ENCODE data around the gene WDR36.

The WDR36 gene

DNA sequence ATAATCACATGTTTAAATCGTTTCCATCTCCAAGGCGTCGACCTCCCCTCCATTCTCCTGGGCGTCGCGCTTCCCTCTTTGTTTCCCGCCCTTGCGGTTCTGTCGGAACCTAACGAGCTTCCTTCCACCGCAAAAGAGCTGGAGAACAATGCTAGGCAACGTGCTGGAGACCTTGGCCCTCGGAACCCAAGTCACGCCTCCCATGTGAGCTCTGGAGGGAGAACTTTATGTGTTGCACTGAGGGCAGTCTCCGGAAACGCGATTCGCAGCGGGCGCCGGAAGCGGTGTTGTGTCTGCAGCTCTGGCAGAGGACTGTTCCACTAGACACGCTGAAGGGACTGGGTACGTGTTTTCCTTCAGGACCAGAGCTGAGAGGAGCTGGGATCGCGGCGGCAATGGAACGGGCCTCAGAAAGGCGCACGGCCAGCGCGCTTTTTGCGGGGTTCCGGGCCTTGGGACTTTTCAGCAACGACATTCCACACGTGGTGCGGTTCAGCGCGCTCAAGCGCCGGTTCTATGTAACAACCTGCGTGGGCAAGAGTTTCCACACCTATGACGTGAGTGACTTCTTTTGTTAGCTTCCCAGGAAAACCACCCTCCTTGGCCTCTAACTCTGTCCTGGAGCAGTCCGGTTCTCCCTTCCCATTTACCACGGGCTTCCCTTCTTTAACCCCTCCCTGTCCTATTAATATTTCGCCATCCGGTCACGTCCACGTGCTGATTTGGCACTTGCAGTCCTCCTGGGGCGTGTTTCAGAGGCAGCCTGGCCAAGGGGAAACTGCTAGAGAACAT is at the start of gene WDR36:
TSS of gene WDR36 (plus strand) at position 287 of the 792 bp plus-strand sequence. CDS start at position 396, 109 bp downstream.
- DNase-seq (ENCODE audit: low spot score): peak; percentile 87

GRCh38 chr5:111043712-111044506 is 48.2 kb upstream of the WDR36 start:
- no peak for DNase-seq (ENCODE audit: low spot score)

DNA sequence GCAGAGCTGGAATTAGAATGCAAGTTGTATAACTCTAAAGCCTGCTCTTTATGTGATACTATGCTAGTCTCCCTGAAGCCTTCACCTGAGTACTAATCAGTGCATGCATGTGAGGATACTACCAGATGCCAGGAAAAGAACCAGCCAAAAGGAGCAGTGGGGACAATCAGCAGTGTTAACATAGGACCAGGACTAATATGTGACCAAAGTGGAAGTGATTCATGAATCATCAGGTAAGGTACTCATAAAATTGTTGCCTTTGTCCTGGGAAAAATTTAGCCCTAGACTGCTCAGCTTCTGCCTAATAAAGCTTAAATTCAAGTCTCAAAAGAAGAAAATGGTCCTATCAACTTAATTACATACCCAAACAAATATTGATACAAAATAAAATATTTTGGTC is 34.1 kb upstream of the WDR36 start:
- no peak for DNase-seq (ENCODE audit: low spot score)

GRCh38 chr5:111060169-111060568 is 32.0 kb upstream of the WDR36 start:
- DNase-seq (ENCODE audit: low spot score): no peak

DNA sequence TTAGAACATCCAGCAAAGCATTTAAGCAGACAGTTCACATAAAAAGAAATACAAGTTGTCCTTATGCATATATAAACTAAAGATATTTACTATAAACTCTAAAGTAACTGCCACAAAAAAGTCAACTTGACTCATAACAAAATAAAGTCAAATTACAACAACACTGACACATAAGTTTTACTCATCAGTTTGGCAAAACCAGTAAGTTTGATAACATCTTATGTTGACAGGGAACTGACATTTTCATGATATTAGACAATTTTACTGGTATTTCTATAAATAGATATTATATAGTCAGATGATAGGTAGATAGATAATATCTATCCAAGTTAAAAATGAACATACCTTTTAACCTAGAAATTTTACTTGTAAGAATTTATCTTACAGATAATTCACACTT is 30.5 kb upstream of the WDR36 start:
- no peak for DNase-seq (ENCODE audit: low spot score)

DNA sequence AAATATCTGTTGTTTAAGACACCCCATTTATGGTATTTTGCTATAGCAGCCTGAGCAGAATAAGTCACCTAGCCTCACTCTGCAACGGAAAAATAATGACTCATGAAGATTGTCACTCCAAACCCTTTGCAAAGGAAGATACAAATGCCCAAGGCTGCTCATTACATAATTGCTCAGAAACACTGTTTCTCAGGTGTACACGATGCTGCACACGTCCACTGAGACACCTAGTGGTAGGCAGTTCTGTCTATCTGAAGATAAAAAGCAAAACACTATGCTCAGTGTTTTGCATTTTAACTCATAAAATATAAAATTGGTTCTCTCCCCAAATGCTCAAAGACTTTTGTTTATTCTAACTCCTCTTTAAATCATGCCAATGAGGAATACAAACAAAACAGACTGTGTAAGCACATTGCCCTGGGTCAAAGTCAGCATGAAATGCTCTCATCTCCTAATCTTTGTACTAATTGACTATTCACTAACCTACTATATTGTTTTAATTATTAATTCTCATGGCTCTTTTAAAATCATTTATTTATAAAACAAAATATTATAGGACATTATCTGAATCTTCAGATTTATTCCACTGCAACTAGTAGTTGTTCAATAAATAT is 28.3 kb upstream of the WDR36 start:
- DNase-seq (ENCODE audit: low spot score): no peak

GRCh38 chr5:111066261-111066938 is 25.7 kb upstream of the WDR36 start:
- DNase-seq (ENCODE audit: low spot score): no peak

- no peak for DNase-seq (ENCODE audit: low spot score)
Observed at GRCh38 chr5:111068213-111068612, 23.9 kb upstream of the WDR36 start.

DNA sequence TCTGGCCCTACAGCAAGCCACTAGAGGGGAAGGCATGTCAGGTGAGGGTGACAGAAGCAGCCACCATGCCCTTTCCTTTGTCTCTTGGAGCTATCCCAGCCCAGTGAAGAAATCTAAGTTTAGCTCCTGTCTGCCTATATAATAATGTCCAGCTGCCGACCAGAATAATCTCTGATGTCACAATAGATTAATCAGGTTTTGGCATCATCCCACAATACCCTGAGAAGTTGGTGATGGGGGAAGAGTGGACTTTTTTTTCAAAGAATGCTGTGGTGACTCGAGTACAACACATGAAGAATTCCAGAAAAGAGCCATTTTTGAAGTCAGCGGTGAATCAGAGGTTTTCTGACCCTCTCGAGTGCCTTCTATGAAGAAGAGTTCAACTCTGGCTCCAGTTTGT is 22.3 kb upstream of the WDR36 start:
- no peak for DNase-seq (ENCODE audit: low spot score)

GRCh38 chr5:111070272-111071134 is 21.6 kb upstream of the WDR36 start:
- DNase-seq (ENCODE audit: low spot score): no peak

DNA sequence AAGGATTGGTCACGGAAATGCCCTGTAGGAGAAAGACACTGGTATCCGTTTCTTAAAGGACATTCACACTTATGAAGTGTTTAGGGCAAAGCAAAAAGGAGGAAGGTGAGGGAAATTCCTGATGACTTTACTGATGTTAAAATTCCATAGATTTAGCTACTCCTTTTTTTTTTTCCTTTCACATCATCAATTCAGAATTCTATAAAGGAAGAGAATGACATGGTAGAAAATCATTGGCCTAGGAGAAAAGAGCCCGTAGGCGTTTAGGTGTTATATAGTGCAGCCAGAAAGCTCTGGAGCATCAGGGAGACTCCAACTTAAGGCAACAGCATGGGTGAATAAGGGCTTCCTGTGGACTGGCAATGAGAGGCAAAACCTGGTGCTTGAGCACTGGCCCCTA is 20.7 kb upstream of the WDR36 start, which contains the start of gene TSLP:
TSS of gene TSLP (plus strand) at position 301 of the 400 bp plus-strand sequence. CDS start 178 bp downstream, outside the sequence.
- DNase-seq (ENCODE audit: low spot score): no peak

DNA sequence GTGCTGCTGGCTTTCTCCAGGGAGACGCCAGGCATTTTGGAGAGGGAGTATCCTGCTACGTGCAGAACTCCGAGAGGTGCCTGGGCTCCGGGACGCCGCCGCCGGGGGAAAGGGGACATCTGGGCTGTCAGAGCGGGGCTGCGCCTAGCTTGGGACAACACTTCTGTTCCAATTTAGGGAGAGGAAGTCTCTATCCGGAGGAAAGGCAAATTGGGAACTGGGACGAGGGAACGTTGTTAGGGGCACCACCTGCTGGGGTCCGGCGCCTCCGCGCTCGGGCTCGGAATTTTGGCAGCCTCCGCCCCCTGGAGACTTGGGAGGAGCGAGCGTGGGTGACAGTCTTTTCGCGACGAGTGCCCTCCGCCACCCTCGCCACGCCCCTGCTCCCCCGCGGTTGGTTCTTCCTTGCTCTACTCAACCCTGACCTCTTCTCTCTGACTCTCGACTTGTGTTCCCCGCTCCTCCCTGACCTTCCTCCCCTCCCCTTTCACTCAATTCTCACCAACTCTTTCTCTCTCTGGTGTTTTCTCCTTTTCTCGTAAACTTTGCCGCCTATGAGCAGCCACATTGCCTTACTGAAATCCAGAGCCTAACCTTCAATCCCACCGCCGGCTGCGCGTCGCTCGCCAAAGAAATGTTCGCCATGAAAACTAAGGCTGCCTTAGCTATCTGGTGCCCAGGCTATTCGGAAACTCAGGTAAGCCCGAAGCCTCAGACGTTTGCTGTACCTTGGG is 19.0 kb upstream of the WDR36 start:
- no peak for DNase-seq (ENCODE audit: low spot score)

DNA sequence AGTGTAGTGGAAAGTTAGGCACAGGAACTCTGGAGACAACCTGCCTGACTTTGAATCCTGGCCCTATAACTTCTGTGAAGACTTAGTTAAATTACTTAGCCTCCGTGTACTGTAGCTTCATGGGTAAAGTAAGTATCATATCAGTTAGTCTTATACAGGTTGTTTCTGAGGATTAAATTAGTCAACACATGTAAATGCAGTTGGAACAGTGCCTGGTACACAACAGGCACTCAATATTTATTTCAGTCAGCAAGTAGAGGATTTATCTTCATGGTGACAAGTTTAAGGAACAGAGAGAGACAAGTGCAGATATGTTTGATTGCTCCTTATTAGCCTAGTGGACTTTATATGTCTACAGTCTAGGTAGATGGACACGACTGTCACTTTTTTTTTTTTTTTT is 17.9 kb upstream of the WDR36 start:
- DNase-seq (ENCODE audit: low spot score): no peak

DNA sequence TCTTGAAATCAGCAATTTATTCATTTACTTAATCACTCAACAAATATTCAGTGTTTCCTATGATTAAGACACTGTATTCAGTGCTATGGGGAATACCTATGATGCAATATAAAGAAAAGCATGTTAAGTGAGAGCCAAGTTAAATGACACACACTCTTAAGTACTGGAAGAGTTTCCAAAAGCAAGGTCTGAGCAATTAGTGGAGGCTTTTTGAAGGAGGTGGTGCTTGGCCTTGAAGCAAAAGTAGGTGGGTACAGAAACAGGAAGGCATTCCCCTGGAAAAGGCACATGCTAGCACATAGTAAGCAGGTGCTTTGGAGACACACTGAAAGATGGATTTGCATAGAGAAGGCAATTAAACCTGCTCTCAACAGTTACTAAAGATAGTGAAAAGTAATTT is 16.6 kb upstream of the WDR36 start:
- no peak for DNase-seq (ENCODE audit: low spot score)

DNA sequence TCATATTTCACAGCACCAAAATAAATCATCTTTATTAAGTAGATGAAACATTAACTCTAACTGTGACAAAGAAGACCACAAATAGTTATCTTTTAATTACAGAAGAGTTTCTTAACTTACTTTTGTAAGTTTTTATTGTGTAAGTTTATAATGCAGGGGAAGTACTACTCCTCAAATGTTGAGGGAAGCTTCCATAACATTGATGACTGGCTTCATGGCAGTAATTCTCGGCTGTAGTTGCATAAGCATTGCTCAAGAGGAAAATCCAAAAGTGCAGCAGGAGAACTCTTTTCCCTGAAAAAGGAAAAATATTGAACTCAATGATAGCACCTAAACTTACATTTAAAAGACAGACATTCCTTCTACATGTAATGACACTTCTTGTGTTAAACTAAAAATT is 16.1 kb upstream of the WDR36 start:
- DNase-seq (ENCODE audit: low spot score): no peak

GRCh38 chr5:111077678-111078077 is 14.5 kb upstream of the WDR36 start:
- no peak for DNase-seq (ENCODE audit: low spot score)

- no peak for DNase-seq (ENCODE audit: low spot score)
Observed at GRCh38 chr5:111079846-111080245, 12.3 kb upstream of the WDR36 start.

DNA sequence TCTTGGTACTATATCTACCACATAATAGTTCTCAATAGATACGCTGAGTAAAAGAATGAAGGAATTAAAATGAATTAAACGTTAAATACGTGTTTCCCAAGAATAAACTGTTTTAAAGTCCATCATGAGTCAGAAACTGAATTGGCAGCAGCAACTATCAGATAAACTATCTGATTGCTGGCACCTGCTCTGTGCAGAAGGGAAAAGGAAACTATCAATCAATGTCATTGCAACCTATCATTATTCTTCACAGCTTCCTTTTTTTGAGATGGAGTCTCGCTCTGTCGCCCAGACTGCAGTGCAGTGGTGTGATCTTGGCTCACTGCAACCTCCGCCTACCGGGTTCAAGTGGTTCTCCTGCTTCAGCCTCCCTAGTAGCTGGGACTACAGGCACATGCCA is 8.8 kb upstream of the WDR36 start:
- DNase-seq (ENCODE audit: low spot score): no peak

DNA sequence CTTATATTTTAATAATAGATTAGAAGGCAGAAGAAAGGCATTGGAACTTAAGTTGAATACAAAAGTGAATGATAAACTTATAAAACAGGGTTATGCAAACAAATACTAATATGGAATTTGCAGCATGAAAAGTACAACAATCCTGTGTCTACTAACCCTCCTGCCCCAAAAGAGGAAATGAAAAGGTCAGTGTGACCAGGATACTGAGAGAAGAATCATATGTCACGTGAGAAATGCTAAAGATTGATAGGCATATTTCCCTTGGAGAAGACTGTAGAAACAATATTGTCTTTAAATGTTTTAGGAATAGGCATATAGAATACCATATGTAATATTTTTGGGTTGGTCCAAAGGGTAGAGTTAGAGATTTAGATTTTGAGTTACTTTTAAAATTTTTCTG is 3.8 kb downstream of the WDR36 start:
- DNase-seq (ENCODE audit: low spot score): no peak

DNA sequence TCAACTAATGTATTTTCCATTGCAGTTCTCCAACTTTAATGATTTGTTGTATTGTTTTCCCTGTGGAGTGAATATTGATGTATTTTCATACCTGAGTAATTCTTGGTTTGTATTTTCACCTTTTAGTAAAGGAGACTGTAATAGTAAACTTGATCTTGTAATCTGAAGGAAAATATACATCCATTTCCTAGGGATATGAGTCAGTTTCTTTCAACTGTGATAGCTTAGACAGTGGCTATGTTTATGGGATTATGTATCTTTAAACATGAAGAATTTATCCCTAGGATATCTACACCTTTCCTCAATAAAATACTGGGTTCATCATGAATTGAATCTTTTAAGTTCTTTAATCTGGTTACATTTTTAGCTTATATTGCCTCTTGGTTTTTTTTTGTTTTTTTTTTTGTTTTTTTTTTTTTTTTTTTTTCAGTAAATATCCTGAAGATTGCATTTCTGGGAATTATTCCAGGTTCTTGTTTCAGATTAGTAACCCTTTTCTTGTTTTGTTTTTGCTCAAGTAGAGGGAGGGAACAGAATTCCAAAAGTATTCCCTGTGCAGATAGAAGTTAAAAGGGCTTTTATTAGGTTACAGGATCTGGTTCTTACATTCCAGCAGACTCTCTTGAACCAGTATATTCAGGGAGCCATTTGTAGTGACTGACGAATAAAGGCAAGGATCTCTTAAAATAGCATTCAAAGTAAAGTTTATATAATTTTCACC is 7.1 kb downstream of the WDR36 start:
- no peak for DNase-seq (ENCODE audit: low spot score)
